Natural killer cell (primary cell): ENCODE measurements around the gene ZNF512. TPM values are rescaled to one million over a fixed set of nuclear protein-coding genes. Genes with fewer than 3 reads are reported as not detected.

Experiments used
- ATAC-seq, 3 donors: fragments of 150-1000 bp in 2 of 3; fragments of 200-7000 bp in 1 of 3; cut with Tn5 transposase; 1 replicate in 1 of 3; 2 replicates in 2 of 3; pipeline ENCODE4 v1.10.0; 2021; ENCODE audit warnings: mild to moderate bottlenecking in 2 of 3, moderate library complexity in 2 of 3
- DNase-seq, 2 donors: peaks; one replicate each; pipeline versions ENCODE4 v3.0.0 to v3.0.0-alpha.2; 2013 to 2021; ENCODE audit warnings: mixed read lengths in 1 of 2
- H3K27ac ChIP-seq: one replicate; pipeline ENCODE4 v1.5.1; 2013; ENCODE audit warnings: mild to moderate bottlenecking, low read length
- H3K27me3 ChIP-seq: one replicate; pipeline ENCODE4 v1.6.1; 2013; ENCODE audit warnings: low read length; ENCODE audit not compliant: control insufficient read depth, insufficient read depth
- H3K36me3 ChIP-seq: one replicate; pipeline ENCODE4 v1.6.1; 2013; ENCODE audit warnings: low read length; ENCODE audit not compliant: control insufficient read depth, insufficient read depth
- H3K4me1 ChIP-seq: one replicate; pipeline ENCODE4 v1.6.1; 2013; ENCODE audit warnings: low read length; ENCODE audit not compliant: control insufficient read depth, insufficient read depth
- H3K4me3 ChIP-seq: one replicate; pipeline ENCODE4 v1.5.1; 2013; ENCODE audit warnings: low read length
- H3K9me3 ChIP-seq: one replicate; pipeline ENCODE4 v1.6.1; 2013; ENCODE audit warnings: low read length; ENCODE audit not compliant: control insufficient read depth, insufficient read depth
- H3K27ac Mint-ChIP-seq, 2 donors: one replicate each; pipeline ENCODE4 v1.8.0; 2022; ENCODE audit warnings: mild to moderate bottlenecking in 2 of 2, mixed read lengths in 2 of 2, moderate library complexity in 1 of 2
- H3K27me3 Mint-ChIP-seq, 2 donors: one replicate each; pipeline ENCODE4 v1.8.0; 2022; ENCODE audit warnings: low read depth in 2 of 2, mixed read lengths in 2 of 2
- H3K36me3 Mint-ChIP-seq: one replicate; pipeline ENCODE4 v1.8.0; 2022; ENCODE audit warnings: mixed read lengths
- H3K4me1 Mint-ChIP-seq, 2 donors: one replicate each; pipeline ENCODE4 v1.8.0; 2022; ENCODE audit warnings: mixed read lengths in 2 of 2
- H3K4me3 Mint-ChIP-seq: one replicate; pipeline ENCODE4 v1.8.0; 2022; ENCODE audit warnings: mild to moderate bottlenecking, moderate library complexity, mixed read lengths
- H3K9me3 Mint-ChIP-seq, 2 donors: one replicate each; pipeline ENCODE4 v1.8.0; 2022; ENCODE audit warnings: mixed read lengths in 2 of 2
- WGBS: methylation state at CpG from one replicate; pipeline ENCODE4 v1.1.7; 2013; ENCODE audit warnings: missing lambda C conversion rate; ENCODE audit not compliant: insufficient coverage; 5-methylcytosine and 5-hydroxymethylcytosine counted together
- intact Hi-C: fragments of 100-400 bp; cut with micrococcal nuclease; formaldehyde crosslinking; loops from one replicate; pipeline ENCODE4 v1.14.2; 2022
- total RNA-seq, 4 donors: library from RNA; stranded (reverse); fragments of 120-200 nt in 1 of 4; gene quantifications; one replicate each; pipeline versions ENCODE4 v1.2.3 to v1.2.4, GENCODE V29; 2013 to 2022
- TF ChIP-seq, protein P1 (sequence below): fragments of 200-600 bp; IDR thresholded peaks from one replicate; pipeline ENCODE4 v1.8.0; 2022; ENCODE audit warnings: antibody characterized with exemption

ZNF512 gene
- total RNA-seq, 3 donors from 2014 or later (not counting 1 experiment from before 2014, with no cell fraction given), result 26.5 to 40.9 (median 30.6) TPM

DNA sequence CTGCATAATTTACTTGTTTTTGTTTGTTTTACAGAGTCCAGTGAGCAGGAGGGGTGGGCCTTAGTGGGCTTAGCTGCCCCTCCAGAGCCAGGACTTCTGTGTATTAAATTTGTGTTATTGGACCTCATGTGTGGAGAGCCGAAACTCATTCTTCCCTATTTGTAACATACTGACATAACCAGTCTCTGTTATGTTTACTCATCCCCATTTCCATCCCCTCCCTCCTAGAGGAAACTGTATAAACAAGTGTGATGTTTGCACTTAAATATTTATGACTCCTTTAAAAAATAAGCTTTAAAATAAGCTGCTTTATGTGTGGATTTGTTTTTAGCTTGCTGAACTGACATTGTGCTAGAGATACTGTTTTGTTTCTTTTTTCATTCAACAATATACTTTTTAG is 13.8 kb downstream of the ZNF512 start:
- no peaks in the 10 kb centered on the region for H3K27me3 ChIP-seq
- Mint-ChIP-seq H3K36me3 (peaks cover 31% of the 10 kb centered on the region), H3K27ac (peak overlapping the region in 1 of 2 donors; percentile 14), H3K9me3 (peaks cover 0 to 7% of the 10 kb centered on the region in 2 donors), H3K27me3 (no peaks in the 10 kb centered on the region), H3K4me1 (peaks cover 28 to 45% of the 10 kb centered on the region in 2 donors), H3K4me3 (no peak overlapping the region)
- peaks cover 10% of the 10 kb centered on the region for H3K4me1 ChIP-seq
- H3K36me3 ChIP-seq, result peaks cover 31% of the 10 kb centered on the region
- 100% methylated on average over 1 of the region's 1 CpG for WGBS
- H3K9me3 ChIP-seq, result peaks cover 12% of the 10 kb centered on the region
- no peak overlapping the region for H3K4me3 ChIP-seq
- DNase-seq (no peak), ATAC-seq (no peak)
- H3K27ac ChIP-seq, result no peak overlapping the region
- intact Hi-C loops, result no loop called here
- TF ChIP-seq, protein P1, sequence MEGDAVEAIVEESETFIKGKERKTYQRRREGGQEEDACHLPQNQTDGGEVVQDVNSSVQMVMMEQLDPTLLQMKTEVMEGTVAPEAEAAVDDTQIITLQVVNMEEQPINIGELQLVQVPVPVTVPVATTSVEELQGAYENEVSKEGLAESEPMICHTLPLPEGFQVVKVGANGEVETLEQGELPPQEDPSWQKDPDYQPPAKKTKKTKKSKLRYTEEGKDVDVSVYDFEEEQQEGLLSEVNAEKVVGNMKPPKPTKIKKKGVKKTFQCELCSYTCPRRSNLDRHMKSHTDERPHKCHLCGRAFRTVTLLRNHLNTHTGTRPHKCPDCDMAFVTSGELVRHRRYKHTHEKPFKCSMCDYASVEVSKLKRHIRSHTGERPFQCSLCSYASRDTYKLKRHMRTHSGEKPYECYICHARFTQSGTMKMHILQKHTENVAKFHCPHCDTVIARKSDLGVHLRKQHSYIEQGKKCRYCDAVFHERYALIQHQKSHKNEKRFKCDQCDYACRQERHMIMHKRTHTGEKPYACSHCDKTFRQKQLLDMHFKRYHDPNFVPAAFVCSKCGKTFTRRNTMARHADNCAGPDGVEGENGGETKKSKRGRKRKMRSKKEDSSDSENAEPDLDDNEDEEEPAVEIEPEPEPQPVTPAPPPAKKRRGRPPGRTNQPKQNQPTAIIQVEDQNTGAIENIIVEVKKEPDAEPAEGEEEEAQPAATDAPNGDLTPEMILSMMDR, result no peak

DNA sequence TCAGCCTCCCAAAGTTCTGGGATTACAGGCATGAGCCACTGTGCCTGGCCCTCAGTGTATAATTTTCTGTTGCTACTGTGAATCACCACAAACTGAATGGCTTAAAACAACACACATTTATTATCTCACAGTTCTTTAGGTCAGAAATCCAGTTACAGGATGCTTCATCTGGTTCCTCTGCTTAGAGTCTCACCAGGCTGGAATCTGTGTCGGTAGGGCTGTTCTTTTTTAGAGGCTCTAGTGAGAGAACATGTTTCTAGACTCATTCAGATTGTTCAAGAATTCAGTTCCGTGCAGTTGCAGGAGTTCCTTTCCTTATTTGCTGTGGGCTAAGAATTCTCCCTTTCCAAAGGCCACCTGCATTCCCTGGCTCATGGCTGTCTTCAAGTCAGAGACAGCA is 23.8 kb downstream of the ZNF512 start:
- Mint-ChIP-seq H3K36me3 (peaks cover 21% of the 10 kb centered on the region), H3K27me3 (no peaks in the 10 kb centered on the region), H3K4me3 (no peak overlapping the region), H3K27ac (peak overlapping the region in 1 of 2 donors; percentile 18), H3K9me3 (no peaks in the 10 kb centered on the region), H3K4me1 (peaks cover 0 to 12% of the 10 kb centered on the region in 2 donors)
- Histone ChIP-seq H3K27ac (no peak overlapping the region), H3K9me3 (no peaks in the 10 kb centered on the region), H3K4me1 (no peaks in the 10 kb centered on the region), H3K36me3 (peaks cover 56% of the 10 kb centered on the region), H3K4me3 (no peak overlapping the region), H3K27me3 (no peaks in the 10 kb centered on the region)
- TF ChIP-seq, protein P1, result no peak
- intact Hi-C loops, result no loop called here
- DNase-seq (no peak), ATAC-seq (no peak)
- 100% methylated on average over 2 of the region's 2 CpGs for WGBS

DNA sequence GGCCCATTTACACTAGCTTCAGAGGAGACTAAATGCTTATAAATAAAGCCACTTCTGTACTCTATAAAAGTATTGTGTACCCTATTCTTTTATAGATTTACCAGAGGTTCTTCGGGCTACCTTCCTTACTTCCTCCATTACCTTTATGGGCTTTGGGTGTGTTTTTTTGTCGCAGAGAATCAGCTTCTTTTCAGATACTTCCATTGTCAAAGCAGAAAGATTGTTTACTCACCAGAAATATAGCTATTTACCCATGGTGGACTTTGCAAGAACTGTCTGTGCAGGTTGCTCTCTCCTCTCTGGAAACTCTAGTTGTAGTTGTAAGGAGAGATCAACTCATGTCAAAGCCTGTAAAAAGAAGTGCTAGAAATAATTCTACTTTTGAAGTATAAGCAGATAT is 31.1 kb downstream of the ZNF512 start:
- intact Hi-C loops, result no loop called here
- H3K36me3 ChIP-seq, result peaks cover 50% of the 10 kb centered on the region
- Mint-ChIP-seq H3K27me3 (no peaks in the 10 kb centered on the region), H3K9me3 (no peaks in the 10 kb centered on the region), H3K27ac (no peak overlapping the region), H3K36me3 (peaks cover 18% of the 10 kb centered on the region), H3K4me3 (no peak overlapping the region), H3K4me1 (peaks cover 4 to 5% of the 10 kb centered on the region in 2 donors)
- TF ChIP-seq, protein P1, result no peak
- H3K27me3 ChIP-seq, result no peaks in the 10 kb centered on the region
- no peak overlapping the region for H3K4me3 ChIP-seq
- ATAC-seq, result no peak
- no peaks in the 10 kb centered on the region for H3K4me1 ChIP-seq
- WGBS, result 100% methylated on average over 1 of the region's 2 CpGs
- no peak for DNase-seq
- no peak overlapping the region for H3K27ac ChIP-seq
- no peaks in the 10 kb centered on the region for H3K9me3 ChIP-seq

DNA sequence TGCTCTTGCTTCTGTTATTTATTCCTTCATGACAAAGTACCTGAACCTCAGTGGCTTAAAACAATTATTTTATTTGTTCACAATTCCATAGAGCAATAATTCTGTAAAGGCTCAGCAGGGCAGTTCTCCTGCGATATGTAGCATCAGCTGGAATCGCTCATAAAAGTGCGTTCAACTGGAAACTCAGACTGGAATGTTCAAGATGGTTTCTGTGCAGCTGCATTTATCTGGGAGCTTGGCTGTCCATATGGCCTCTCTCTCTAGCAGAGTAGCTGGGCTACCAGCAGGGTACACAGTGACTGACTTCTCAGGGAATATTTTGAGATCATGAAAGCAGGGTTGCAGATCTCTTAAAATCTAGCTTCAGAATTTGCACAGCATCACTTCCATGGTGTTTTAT is 32.5 kb downstream of the ZNF512 start:
- peaks cover 54% of the 10 kb centered on the region for H3K36me3 ChIP-seq
- H3K4me3 ChIP-seq, result no peak overlapping the region
- Mint-ChIP-seq H3K4me1 (peaks cover 4 to 5% of the 10 kb centered on the region in 2 donors), H3K4me3 (no peak overlapping the region), H3K36me3 (peaks cover 24% of the 10 kb centered on the region), H3K27me3 (no peaks in the 10 kb centered on the region), H3K27ac (no peak overlapping the region), H3K9me3 (no peaks in the 10 kb centered on the region)
- TF ChIP-seq, protein P1, result no peak
- H3K9me3 ChIP-seq, result no peaks in the 10 kb centered on the region
- no peaks in the 10 kb centered on the region for H3K27me3 ChIP-seq
- H3K4me1 ChIP-seq, result no peaks in the 10 kb centered on the region
- intact Hi-C loops, result no loop called here
- no peak overlapping the region for H3K27ac ChIP-seq
- ATAC-seq (no peak), DNase-seq (no peak)
- 97% methylated on average over 3 of the region's 3 CpGs for WGBS
